ENCODE data around the gene HSFX4.
"Not testable (repeated sequence)": the region's sequence is repeated elsewhere in the genome, so short reads cannot be mapped to it uniquely, and the experiment has no call there.

Gene HSFX4

DNA sequence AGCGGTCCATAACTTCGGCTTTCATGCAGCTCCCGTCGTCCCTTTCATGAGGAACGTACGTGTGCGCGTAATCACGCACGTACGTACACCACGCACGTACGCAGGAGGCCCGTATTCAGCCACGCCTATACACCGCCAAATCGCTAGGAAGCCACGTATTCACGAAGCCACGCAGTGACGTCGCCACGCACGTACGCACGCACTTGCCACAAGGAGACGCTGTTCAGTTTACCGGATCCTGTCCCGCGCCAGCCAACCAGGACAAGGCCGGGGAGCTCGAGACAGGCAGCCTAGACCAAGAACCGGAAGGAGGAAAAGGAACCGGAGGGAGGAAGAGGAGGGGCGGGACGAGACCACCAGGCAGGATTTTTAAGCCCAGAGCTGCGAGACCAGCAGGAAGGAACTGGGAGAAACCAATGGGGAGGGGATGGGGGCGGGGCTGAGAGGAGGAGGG lies 9.1 kb downstream of the HSFX4 start, which contains the start of gene EOLA2:
Gene EOLA2 (minus strand): TSS at position 65 of the 454 bp plus-strand sequence. CDS start 4,617 bp downstream, outside the sequence.
- peak; percentile 86 for DNase-seq (ENCODE audit: low read depth)

DNA sequence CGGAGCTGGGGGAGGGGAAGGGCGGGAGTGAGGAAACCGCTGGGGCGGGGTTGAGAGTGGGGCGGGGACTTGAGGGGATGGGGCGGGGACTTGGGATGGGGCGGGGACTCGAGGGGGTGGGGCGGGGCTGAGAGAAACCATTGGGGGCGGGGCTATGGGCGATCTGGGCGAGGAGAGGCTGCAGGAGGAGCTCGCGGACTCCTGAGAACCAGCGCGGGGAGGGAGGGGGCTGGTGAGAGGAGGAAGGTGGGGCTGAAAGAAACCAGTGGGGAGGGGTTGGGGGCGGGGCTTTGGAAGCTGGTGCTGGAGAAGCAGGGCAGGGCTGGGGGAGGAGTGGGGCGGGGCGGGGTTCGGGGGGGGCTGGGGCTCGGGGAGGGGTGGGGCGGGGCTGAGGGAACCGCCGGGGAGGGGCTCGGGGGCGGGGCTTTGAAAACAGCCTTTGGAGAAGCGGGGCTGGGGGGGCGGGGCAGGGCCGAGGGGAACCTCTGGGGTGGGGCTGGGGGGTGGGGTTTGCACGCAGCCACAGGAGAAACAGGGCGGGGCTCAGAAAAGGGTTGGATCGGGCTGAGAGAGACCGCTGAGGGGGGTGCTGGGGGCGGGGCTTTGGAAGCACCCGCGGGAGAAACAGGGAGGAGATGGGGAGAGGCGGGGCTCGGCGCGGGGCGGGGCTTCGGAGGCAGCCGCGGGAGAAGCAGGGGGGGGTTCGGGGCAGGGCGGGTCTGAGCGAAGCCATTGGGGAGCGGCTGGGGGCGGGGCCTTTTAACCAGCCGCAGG lies 9.7 kb downstream of the HSFX4 start:
- DNase-seq (ENCODE audit: low read depth) = peak; percentile 80

DNA sequence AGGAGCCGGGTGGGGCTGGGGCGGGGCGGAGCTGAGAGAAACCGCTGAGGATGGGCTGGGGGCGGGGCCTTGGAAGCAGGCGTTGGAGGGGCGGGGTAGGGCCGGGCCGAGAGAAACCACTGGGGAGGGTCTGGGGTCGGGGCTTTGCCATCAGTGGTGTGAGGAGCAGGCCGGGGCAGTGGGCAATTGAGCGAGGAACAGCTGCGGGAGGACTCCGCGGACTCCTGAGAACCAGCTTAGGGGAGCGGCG lies 10.2 kb downstream of the HSFX4 start:
- DNase-seq (ENCODE audit: low read depth) = no peak

DNA sequence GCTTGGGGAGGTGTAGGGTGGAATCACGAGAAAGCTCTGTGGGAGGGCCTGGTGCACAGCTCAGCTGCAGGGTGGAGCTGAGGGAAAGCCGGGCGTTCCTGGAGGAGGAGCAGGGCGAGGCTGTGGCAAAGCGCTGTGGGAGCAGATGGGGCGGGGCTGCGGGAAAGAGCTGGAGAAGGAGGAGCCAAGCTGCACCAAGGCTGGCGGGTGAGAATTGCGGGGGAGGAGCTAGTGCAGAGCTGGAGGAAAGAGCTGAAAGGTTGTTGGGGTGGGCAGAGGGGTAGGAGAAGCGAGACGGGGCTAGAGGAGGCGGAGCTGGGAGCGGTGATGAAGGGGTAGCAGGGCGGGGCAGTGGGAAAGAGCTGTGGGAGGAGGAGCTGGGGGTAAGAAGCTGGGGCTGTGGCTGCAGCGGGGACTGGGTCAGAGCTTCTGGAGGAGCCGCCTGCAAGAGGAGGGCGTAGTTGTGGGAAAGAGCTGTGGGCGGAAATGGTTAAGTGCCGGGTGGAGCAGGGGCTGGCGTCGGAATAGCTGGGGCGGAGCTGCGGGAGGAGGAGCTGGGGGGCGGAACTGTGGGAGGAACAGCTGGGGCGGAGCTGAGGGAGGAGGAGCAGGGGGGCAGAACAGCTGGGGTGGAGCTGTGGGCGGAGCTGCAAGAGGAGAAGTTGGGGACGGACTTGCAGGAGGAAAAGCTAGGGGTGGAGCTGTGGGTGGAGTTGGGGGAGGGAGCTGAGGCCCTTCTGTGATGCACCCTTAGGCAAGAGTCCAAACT lies 10.7 kb downstream of the HSFX4 start:
- DNase-seq (ENCODE audit: low read depth) = peak; percentile 82

DNA sequence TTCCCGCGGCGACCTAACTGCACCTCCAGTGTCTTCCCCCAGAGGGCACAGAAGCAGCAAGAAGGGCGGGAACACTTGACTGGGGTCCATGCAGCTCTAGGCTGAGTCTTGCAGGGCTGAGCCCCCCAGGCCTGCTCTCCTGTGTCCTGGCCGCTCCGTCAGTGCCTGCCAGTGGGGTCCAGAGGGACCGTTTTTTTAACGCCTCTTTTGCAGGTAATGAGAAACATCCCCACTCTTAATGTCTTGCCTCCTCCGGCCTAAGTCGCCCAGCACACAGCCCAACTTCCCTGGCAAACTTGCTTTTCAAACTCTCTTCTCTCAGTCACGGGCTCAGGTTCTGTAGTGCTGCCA lies 11.3 kb downstream of the HSFX4 start:
- not testable (repeated sequence) for DNase-seq (ENCODE audit: low read depth)

DNA sequence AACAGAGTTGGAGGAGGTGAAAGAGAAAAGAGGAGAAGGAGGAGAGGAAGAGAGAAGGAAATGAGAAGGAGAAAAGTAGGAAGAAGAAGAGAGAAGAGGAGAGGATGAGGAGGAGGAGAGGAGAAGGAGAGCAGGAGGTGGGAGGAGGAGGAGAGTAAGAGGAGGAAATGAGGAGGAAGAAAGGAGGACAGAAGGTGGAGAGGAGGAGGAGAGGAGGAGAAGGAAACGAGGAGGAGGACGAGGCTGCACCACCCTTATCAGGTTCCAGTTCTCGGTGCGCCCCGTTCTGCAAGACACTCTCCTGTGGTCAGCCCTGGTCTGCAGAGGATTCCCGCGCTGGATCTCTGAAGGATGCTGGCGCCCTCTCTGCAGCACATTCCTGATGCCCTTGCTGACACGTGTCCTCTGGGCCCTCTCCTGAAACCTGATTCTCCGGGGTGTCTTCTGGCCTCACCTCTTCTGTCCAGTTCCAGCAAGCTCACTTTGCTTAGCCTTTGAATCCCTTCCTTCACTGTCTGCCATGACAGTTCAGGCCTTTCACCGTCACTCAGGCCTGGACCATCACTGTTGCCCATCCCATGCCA lies 15.8 kb downstream of the HSFX4 start:
- DNase-seq (ENCODE audit: low read depth) = not testable (repeated sequence)

DNA sequence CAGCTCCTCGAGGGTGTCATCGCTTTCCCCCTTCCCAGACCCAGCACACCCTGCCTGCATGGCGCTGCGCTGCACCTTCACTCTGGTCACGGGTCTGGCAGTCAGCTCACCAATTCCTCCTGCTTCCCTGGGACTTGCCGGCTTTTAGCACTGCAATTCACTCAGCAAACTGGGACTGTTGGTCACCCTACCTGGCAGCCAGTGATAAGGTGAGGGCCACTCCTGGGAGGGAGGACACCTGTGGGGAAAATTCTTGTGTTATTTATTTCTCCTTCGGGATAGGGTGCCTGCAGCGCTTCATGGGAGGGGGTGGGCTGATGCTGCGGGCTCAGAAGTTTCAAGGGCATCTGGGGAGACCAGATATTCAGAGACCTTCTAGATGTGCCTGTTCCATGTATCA lies 16.4 kb downstream of the HSFX4 start:
- not testable (repeated sequence) for DNase-seq (ENCODE audit: low read depth)

DNA sequence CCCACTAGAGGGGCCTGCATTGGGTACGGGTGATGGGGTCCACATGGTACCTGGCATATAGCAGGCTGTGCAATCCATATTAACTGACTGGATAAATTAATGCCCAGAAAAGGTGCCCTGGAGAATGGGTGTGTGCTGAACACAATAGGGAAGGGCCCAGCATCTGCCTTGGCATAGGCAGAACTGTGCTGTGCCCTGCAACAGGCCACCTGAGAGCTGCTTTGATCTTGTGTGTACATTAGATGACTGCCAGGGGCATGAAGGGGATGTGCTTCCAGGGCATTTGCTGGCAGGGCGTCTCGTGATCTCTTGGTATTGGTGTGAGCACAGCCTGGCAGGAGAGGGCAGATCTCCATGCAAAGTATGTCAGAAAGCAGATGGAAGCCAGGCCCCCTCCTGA lies 17.6 kb downstream of the HSFX4 start:
- DNase-seq (ENCODE audit: low read depth) = not testable (repeated sequence)

DNA sequence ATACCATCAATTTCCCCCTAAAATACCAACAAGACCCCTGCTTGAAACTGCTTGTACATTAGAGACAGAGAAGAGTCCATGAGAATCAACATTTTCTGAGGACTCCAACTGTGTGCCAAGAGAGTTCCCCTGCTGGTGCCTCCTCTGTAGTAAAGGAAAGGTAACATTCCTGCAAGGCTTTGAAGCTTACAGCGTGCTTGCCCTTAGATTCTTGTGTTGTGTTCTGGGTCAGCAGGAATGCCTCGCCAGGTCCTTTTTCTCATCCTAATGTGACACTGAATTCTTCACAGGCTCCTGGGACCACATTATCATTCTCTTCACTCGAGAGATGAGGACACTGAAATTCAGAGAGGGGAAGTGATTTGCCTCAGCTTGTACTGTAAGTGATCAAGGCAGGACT lies 18.6 kb downstream of the HSFX4 start:
- DNase-seq (ENCODE audit: low read depth) = no peak

DNA sequence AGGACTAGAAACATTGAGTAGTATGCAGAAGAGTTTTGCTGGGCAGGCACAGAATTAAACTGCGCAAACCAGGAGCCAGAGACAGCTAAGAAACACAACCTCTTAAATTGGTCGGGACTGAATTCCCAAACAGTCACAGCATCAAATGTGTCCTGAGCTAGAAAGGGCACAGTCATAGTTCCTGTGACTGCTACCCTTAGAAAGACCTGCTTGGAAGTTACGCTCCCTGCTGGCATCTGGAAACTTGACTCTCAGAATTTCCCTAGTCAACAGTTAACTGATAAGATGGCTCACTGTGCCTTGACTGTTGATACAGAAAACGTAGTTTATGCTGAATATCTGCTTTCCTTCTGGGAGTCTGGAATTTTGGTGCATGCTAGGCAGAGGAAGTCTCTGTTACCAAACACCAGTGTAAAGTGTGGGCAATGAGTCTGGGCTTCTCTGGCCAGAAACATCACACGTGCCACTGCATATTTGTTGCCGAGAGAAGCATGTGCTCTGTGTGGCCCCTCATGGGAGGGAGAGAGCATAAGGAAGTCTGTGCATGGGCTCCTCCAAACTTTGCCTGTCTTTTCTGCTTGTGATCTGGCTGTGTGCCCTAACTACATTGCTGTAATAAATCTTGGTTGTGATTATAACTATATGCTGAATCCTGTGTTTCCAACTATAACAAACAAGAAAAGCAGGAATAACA lies 20.5 kb downstream of the HSFX4 start:
- no peak for DNase-seq (ENCODE audit: low read depth)

DNA sequence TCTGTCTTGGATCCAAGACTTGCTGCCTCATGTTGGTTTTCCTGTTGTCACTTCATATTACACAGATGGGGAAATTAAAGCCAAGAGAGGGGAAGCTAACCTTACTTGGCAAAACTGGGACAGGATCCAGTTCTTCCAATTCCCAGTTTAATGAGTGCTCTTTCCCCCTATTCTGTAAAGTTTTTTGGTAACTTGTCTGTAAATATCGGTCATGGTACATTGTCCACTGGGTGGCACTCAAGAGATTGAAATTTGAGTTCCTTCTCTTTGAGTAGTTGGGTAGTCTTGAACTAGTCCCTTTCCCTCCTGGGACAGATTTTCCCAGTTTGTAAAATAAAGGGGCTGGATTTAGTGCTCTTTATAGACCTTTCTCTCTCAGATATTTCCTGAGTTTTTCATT lies 21.3 kb downstream of the HSFX4 start:
- DNase-seq (ENCODE audit: low read depth) = no peak

DNA sequence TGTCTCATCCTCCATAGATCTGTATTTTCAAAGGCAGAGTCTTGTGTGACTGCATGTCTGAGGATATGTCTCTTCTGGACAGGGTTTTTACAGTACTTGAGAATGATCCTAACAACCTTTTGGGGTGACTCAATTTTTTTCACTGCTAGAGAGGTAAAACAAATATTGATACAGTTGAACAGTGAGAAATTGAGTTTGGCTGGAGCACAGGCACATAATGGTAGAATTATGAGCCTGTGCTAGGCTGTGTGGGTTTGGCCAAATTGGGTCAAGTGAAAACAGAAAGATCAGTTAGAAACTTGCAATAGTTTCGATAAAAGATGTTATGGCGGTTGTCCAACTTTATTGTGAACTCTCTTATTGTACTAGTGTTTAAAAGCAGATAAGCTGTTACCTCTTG lies 32.2 kb downstream of the HSFX4 start:
- DNase-seq (ENCODE audit: low read depth) = no peak

DNA sequence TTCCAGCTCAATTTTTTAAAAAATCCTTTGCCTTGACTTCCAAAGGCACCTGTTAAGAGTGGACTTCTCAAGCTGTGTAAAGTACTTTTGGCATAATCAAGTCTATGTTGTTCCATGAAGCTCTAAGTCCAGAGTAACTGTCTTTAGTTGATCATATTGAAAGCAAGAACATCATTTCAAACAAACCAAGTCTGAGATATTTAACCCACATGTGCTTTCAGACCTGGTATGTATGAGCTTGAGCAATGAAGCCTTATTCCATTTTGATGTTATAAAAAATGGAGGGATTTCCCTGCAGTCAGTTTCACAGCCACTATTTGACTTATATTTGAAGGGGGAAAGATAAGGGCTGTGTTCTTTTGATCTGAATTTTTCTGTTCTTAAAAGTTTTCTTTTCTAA lies 32.6 kb downstream of the HSFX4 start:
- DNase-seq (ENCODE audit: low read depth) = no peak

DNA sequence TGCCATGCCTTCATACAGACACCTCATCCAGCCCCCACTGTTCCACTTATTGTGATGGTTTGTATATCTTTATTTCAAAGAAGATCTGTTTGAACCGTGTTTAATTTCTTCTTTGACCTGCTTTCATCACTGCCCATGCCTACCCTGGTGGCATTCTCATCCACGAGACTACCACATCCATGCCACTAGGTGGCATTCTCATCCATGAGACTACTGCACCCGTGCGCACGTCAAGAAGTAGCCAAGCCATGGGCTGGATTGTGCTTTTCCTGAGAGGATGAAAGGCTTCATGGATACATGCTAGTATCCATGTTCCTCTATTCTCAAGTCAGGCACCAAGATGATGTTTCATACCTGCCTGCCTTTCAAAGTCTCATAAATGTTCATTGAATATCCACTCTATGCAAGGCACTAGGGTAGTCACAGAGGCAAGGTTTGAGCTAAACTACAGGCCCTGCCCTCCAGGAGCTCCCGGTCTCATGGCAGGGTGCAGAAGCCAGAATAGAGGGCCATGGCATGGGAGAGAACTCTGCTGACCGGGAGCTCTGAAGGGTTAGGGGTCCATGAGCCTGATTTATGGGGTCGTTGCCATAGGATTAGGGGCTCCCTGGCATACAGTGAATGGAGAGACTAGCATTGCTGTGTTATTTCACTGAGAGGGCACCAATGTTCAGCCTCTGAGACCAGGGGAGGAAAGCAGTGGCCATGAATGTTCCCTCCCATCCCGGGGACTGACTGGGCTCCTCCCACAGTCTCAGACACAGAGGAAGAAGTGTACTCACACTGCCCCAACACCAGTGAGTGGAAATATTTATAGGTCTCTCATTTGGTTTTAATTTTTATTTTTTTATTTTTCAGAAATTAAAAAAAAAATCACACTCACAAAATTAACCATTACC lies 33.7 kb downstream of the HSFX4 start:
- no peak for DNase-seq (ENCODE audit: low read depth)

DNA sequence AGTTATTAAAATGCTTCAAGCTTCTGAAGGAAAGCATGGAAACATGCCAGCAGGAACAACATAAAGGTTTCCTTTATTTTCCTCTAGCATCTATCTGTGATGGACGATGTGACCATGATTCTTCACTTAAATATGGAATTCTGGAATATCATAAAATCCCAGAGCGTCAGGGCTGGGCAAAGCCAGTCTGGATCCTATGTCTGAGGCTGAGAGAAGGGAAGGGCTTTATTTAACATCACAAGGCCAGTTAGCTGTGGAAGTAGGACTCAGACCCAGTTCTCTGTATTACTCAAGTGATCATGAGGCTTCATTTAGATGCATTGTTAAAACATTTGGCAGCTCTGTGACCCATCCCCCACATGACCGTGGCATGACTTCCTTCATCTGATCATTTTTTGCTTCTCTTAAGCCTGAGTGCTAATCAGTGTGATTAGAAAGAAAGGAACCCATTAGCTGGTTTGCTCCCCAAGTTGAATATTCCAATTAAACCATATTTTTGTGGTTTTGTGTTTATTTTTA lies 49.8 kb downstream of the HSFX4 start:
- DNase-seq (ENCODE audit: low read depth) = no peak
